ENCODE data around the gene VPS39. TPM values are rescaled to one million over a fixed set of nuclear protein-coding genes. Genes with fewer than 3 reads are reported as not detected.

The VPS39 gene
- total RNA-seq, 3 donors from 2014 or later, result 79.0 to 116 (median 89.9) TPM

DNA sequence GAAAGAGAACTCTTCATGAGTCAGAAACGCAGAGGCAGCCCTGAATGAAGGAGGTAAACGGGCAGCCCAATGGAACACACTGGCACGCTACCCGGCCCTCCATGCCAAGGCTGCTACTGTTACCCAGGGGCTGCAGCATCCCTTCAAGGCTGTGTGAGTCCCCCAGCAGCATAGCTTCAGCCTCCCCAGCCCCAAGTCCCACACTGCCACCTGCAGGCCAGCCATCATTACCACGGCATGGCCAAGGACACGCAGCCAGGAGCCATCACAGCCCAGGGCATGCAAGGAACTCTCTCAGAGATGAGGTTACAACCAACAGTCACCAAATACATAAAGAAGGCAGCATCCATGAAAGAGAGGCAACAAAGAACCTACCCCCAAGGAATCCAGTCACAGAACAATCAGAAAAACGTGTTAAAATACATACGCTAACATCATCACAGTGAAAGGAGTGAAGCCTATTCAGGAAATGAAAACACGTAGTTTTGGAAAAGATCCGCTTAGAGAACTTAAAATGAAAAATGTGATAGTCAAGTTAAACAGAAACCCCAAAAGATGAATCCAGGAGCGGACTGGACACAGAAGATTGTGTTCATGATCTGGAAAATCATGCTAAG lies 74.1 kb downstream of the VPS39 start:
- no peak for DNase-seq (ENCODE audit: low spot score in 2 of 2)
- TF ChIP-seq, protein P1, sequence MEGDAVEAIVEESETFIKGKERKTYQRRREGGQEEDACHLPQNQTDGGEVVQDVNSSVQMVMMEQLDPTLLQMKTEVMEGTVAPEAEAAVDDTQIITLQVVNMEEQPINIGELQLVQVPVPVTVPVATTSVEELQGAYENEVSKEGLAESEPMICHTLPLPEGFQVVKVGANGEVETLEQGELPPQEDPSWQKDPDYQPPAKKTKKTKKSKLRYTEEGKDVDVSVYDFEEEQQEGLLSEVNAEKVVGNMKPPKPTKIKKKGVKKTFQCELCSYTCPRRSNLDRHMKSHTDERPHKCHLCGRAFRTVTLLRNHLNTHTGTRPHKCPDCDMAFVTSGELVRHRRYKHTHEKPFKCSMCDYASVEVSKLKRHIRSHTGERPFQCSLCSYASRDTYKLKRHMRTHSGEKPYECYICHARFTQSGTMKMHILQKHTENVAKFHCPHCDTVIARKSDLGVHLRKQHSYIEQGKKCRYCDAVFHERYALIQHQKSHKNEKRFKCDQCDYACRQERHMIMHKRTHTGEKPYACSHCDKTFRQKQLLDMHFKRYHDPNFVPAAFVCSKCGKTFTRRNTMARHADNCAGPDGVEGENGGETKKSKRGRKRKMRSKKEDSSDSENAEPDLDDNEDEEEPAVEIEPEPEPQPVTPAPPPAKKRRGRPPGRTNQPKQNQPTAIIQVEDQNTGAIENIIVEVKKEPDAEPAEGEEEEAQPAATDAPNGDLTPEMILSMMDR (IDR thresholded peaks at IDR 0.05), result peak in 2 of 3 donors; percentile 23 to 38
- TF ChIP-seq POLR2A (IDR thresholded peaks at IDR 0.05) (no peak), POLR2AphosphoS5 (IDR thresholded peaks at IDR 0.05) (no peak)
- Histone ChIP-seq H3K27ac (no peak overlapping the region), H3K9me3 (no peaks in the 10 kb centered on the region), H3K36me3 (no peaks in the 10 kb centered on the region), H3K27me3 (no peaks in the 10 kb centered on the region), H3K4me1 (no peaks in the 10 kb centered on the region), H3K4me3 (no peak overlapping the region)
- intact Hi-C loops (cut with DNase I; ENCODE audit: low total_unique reads), result no loop called here

DNA sequence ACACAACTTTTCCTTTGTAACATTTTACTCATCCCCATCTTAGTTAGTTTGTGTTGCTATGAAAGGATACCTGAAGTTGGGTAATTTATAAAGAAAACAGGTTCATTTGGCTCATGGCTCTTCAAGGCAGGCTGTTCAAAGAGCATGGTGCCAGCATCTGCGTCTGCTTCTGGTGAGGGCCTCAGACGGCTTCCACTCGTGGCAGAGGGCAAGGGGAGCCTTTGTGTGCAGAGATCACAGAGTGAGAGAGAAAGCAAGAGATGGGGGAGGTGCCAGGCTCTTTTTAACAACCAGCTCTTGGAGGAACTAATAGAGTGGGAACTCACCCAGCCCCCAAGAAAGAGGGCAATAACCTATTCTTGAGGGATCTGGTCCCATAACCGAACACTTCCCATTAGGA lies 74.7 kb downstream of the VPS39 start:
- DNase-seq (ENCODE audit: low spot score in 2 of 2), result no peak
- Histone ChIP-seq H3K9me3 (no peaks in the 10 kb centered on the region), H3K27me3 (no peaks in the 10 kb centered on the region), H3K36me3 (no peaks in the 10 kb centered on the region), H3K4me1 (no peaks in the 10 kb centered on the region), H3K27ac (no peak overlapping the region), H3K4me3 (no peak overlapping the region)
- intact Hi-C loops (cut with DNase I; ENCODE audit: low total_unique reads), result no loop called here
- TF ChIP-seq POLR2A (IDR thresholded peaks at IDR 0.05), result no peak
- TF ChIP-seq POLR2AphosphoS5 (IDR thresholded peaks at IDR 0.05), result no peak
- TF ChIP-seq, protein P1 (IDR thresholded peaks at IDR 0.05), result no peak

DNA sequence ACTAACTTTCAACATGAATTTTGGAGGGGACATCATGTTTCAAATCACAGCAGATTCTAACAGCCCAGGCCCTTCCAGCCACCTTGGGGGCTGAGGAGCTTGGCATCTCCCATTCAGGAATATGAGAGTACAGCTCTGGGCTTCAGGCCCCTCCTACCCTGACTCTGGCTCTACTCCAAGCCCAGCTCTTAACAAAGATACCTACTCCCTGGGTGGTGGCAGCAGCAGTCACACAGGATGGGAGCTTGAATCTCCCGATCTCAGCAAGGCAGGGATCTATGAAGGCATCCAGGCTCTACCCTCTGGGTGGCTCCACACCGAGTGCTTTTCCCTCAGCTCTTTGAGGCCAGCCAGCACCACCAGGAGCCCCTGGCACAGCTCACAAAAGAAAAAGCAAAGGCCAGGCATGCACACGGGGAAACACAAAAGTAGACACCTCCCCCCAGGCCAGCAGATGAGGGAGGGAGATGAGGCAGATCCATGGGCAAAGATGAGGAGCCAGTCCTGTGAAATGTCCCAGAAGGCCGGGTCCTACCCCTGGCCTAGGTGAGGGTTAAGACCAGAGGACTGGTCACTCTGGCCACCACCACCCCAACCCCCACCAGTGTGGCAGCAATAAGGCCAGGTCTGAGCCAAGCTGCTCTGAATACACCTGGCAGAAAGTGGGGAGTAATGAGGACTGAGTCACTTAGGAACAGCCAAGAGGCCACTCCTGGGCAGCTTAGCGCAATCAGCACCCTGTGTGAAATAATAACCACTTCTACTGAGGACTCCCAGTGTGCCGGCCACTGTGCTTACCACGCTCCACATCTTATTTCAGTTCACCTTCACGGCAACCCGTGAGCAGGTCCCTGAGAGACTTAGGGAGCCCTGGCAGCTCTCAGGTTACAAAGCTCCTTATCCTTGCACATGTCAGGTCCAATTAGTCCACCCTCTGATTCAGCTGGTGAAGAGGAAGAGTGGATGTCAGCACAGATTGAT lies 76.0 kb downstream of the VPS39 start:
- Histone ChIP-seq H3K36me3 (no peaks in the 10 kb centered on the region), H3K9me3 (no peaks in the 10 kb centered on the region), H3K4me1 (no peaks in the 10 kb centered on the region), H3K27ac (no peak overlapping the region), H3K27me3 (no peaks in the 10 kb centered on the region), H3K4me3 (no peak overlapping the region)
- DNase-seq (ENCODE audit: low spot score in 2 of 2), result no peak
- intact Hi-C loops (cut with DNase I; ENCODE audit: low total_unique reads), result no loop called here
- no peak for TF ChIP-seq POLR2AphosphoS5 (IDR thresholded peaks at IDR 0.05)
- TF ChIP-seq, protein P1 (IDR thresholded peaks at IDR 0.05), result no peak
- TF ChIP-seq POLR2A (IDR thresholded peaks at IDR 0.05), result no peak

DNA sequence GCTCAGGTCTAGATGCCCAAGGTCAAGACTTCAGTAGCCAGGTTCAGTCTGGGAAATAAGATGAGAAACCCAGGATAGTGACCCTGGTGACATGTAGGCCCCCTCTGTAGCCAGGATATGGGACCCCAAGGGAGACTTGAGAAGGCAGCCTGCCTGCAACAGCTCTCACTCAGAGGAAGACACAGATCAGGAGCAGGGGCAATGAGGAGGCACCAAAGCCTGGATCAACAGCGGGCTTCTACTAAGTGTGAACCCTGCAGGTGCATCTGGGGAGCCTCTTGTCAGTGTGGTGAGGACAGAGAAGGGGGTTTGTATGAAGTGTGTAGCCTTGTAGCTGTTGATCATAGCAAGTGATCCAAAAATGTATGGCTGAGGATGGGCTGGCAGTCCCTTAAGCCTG lies 77.1 kb downstream of the VPS39 start:
- Histone ChIP-seq H3K27me3 (no peaks in the 10 kb centered on the region), H3K9me3 (no peaks in the 10 kb centered on the region), H3K4me1 (no peaks in the 10 kb centered on the region), H3K36me3 (no peaks in the 10 kb centered on the region), H3K27ac (no peak overlapping the region), H3K4me3 (no peak overlapping the region)
- DNase-seq (ENCODE audit: low spot score in 2 of 2), result no peak
- TF ChIP-seq, protein P1 (IDR thresholded peaks at IDR 0.05), result no peak
- no peak for TF ChIP-seq POLR2AphosphoS5 (IDR thresholded peaks at IDR 0.05)
- no peak for TF ChIP-seq POLR2A (IDR thresholded peaks at IDR 0.05)
- intact Hi-C loops (cut with DNase I; ENCODE audit: low total_unique reads), result no loop called here
